ENCODE measurements around the gene TNIK. TPM values are rescaled to one million over a fixed set of nuclear protein-coding genes. Genes with fewer than 3 reads are reported as not detected.

The TNIK gene
- polyA plus RNA-seq, 1 of the 3 experiments (the other 2 are of a cell fraction) = 19.4 TPM

DNA sequence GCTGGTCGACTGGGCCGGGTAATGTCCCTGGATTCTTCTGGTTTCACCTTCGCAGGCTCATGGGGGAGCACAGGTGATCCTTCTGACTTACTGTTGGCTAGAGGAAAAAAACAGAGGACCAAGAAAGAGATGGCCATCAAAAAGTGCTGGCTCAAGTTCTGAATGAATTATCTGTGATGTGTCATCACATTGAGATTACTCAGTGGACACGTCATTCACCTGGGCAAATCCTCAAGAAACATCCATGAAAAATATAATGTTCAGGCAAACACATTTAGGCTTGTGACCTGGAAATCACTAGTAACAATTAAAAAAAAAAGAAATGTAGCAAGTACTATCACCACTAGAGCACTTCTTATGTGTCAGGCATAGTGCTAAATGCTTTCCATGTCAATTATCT, 352.1 kb downstream of the TNIK start:
- Histone ChIP-seq H3K4me2 (no peak overlapping the region), H3F3A (replicated peaks; ENCODE audit: insufficient read depth) (peaks cover 6% of the 10 kb centered on the region), H3K9me3 (no peaks in the 10 kb centered on the region), H2AFZ (ENCODE audit: low read depth) (no peak overlapping the region), H3K27ac (ENCODE audit: low read depth in 2 of 2, low read length in 1 of 2) (no peak overlapping the region), H4K20me1 (ENCODE audit: insufficient read depth) (no peaks in the 10 kb centered on the region), H3K4me3 (ENCODE audit: low read depth in 2 of 2, low read length in 1 of 2) (no peak overlapping the region), H3K9me2 (no peaks in the 10 kb centered on the region), H3K4me1 (ENCODE audit: control insufficient read depth in 1 of 2, insufficient read depth in 2 of 2, low read depth in 1 of 2, low read length in 1 of 2) (no peaks in the 10 kb centered on the region), H3K36me3 (replicated peaks in 1 of 2; ENCODE audit: control insufficient read depth in 1 of 2, insufficient read depth in 2 of 2, low read length in 1 of 2) (peaks cover 24 to 45% of the 10 kb centered on the region in 2 experiments), H3K27me3 (ENCODE audit: insufficient read depth) (no peaks in the 10 kb centered on the region), H3K9ac (no peak overlapping the region), H3K79me2 (ENCODE audit: insufficient read depth) (no peaks in the 10 kb centered on the region)
- CTCF ChIA-PET = no interaction called here
- TF ChIP-seq ELF1 (IDR thresholded peaks at IDR 0.05) (no peak), RFX5 (IDR thresholded peaks at IDR 0.05; ENCODE audit: low read length) (no peak), TAF1 (IDR thresholded peaks at IDR 0.05; ENCODE audit: borderline replicate concordance, low read depth, low read length) (no peak), FOSL2 (IDR thresholded peaks at IDR 0.05; ENCODE audit: borderline replicate concordance, low read depth) (peak; percentile 33; the same call in 1 of the 2 replicates), NRF1 (IDR thresholded peaks at IDR 0.05; ENCODE audit: low read depth, low read length) (no peak), JUND (IDR thresholded peaks at IDR 0.05) (0 out of 2 replicates have a peak, but pooled peaks have one; percentile 32), POLR2AphosphoS5 (IDR thresholded peaks at IDR 0.05; ENCODE audit: low read depth, low read length) (no peak), EP300 (IDR thresholded peaks at IDR 0.05; ENCODE audit: borderline replicate concordance in 1 of 2, low read depth in 1 of 2, low read length in 1 of 2) (no peak), NFIC (IDR thresholded peaks at IDR 0.05; ENCODE audit: borderline replicate concordance) (peak; percentile 37; the same call in 1 of the 2 replicates), YY1 (IDR thresholded peaks at IDR 0.05; ENCODE audit: low read depth) (no peak)
- TF ChIP-seq, protein P1, sequence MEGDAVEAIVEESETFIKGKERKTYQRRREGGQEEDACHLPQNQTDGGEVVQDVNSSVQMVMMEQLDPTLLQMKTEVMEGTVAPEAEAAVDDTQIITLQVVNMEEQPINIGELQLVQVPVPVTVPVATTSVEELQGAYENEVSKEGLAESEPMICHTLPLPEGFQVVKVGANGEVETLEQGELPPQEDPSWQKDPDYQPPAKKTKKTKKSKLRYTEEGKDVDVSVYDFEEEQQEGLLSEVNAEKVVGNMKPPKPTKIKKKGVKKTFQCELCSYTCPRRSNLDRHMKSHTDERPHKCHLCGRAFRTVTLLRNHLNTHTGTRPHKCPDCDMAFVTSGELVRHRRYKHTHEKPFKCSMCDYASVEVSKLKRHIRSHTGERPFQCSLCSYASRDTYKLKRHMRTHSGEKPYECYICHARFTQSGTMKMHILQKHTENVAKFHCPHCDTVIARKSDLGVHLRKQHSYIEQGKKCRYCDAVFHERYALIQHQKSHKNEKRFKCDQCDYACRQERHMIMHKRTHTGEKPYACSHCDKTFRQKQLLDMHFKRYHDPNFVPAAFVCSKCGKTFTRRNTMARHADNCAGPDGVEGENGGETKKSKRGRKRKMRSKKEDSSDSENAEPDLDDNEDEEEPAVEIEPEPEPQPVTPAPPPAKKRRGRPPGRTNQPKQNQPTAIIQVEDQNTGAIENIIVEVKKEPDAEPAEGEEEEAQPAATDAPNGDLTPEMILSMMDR (IDR thresholded peaks at IDR 0.05) = no peak
- POLR2A ChIA-PET = no interaction called here
- DNase-seq = no peak
- 84% methylated on average over 3 of the region's 4 CpGs for WGBS (ENCODE audit: low lambda C conversion rate)

DNA sequence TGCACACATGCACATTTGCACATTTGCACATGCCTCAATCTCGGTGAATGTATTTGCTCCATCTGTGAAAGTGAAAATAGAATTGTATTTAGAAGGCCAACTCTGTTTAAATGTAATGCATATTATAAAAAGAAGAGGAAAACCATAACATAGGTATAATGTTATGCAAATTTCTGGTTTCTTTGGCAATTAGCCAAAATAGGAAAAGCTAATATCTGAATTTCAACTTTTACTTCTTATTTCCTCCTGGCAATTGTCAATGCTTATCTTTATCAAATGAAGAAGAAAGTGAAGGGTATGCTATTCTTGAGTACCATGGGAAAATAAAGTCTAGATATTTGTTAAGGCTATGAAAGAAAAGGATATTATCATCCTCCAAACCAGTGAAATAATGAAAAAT, 357.0 kb downstream of the TNIK start:
- Histone ChIP-seq H3K4me3 (ENCODE audit: low read depth in 2 of 2, low read length in 1 of 2) (no peak overlapping the region), H3K4me1 (ENCODE audit: control insufficient read depth in 1 of 2, insufficient read depth in 2 of 2, low read depth in 1 of 2, low read length in 1 of 2) (no peaks in the 10 kb centered on the region), H3K9me3 (no peaks in the 10 kb centered on the region), H3K9ac (no peak overlapping the region), H3K9me2 (no peaks in the 10 kb centered on the region), H3K36me3 (replicated peaks in 1 of 2; ENCODE audit: control insufficient read depth in 1 of 2, insufficient read depth in 2 of 2, low read length in 1 of 2) (peaks cover 28 to 45% of the 10 kb centered on the region in 2 experiments), H3K4me2 (no peak overlapping the region), H3K79me2 (ENCODE audit: insufficient read depth) (no peaks in the 10 kb centered on the region), H3F3A (replicated peaks; ENCODE audit: insufficient read depth) (peaks cover 20% of the 10 kb centered on the region), H3K27ac (ENCODE audit: low read depth in 2 of 2, low read length in 1 of 2) (no peak overlapping the region), H3K27me3 (ENCODE audit: insufficient read depth) (no peaks in the 10 kb centered on the region), H2AFZ (ENCODE audit: low read depth) (no peak overlapping the region), H4K20me1 (ENCODE audit: insufficient read depth) (no peaks in the 10 kb centered on the region)
- WGBS (ENCODE audit: low lambda C conversion rate) = 100% methylated on average over 1 of the region's 1 CpG
- CTCF ChIA-PET = no interaction called here
- no peak for TF ChIP-seq GABPA (IDR thresholded peaks at IDR 0.05; ENCODE audit: low read depth)
- TF ChIP-seq RFX5 (IDR thresholded peaks at IDR 0.05; ENCODE audit: low read length) = no peak
- TF ChIP-seq, protein P2, sequence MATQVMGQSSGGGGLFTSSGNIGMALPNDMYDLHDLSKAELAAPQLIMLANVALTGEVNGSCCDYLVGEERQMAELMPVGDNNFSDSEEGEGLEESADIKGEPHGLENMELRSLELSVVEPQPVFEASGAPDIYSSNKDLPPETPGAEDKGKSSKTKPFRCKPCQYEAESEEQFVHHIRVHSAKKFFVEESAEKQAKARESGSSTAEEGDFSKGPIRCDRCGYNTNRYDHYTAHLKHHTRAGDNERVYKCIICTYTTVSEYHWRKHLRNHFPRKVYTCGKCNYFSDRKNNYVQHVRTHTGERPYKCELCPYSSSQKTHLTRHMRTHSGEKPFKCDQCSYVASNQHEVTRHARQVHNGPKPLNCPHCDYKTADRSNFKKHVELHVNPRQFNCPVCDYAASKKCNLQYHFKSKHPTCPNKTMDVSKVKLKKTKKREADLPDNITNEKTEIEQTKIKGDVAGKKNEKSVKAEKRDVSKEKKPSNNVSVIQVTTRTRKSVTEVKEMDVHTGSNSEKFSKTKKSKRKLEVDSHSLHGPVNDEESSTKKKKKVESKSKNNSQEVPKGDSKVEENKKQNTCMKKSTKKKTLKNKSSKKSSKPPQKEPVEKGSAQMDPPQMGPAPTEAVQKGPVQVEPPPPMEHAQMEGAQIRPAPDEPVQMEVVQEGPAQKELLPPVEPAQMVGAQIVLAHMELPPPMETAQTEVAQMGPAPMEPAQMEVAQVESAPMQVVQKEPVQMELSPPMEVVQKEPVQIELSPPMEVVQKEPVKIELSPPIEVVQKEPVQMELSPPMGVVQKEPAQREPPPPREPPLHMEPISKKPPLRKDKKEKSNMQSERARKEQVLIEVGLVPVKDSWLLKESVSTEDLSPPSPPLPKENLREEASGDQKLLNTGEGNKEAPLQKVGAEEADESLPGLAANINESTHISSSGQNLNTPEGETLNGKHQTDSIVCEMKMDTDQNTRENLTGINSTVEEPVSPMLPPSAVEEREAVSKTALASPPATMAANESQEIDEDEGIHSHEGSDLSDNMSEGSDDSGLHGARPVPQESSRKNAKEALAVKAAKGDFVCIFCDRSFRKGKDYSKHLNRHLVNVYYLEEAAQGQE (IDR thresholded peaks at IDR 0.05; ENCODE audit: low read depth, low read length) = no peak
- no peak for TF ChIP-seq TAF1 (IDR thresholded peaks at IDR 0.05; ENCODE audit: borderline replicate concordance, low read depth, low read length)
- no peak for TF ChIP-seq RXRA (IDR thresholded peaks at IDR 0.05; ENCODE audit: borderline replicate concordance, low read depth)
- TF ChIP-seq GATA2 (CRISPR knock-in tag; IDR thresholded peaks at IDR 0.05) = no peak
- TF ChIP-seq POLR2AphosphoS5 (IDR thresholded peaks at IDR 0.05; ENCODE audit: low read depth, low read length) = no peak
- no peak for TF ChIP-seq EP300 (IDR thresholded peaks at IDR 0.05; ENCODE audit: borderline replicate concordance in 1 of 2, low read depth in 1 of 2, low read length in 1 of 2)
- no peak for TF ChIP-seq CHD2 (IDR thresholded peaks at IDR 0.05; ENCODE audit: low read length, partially characterized antibody)
- TF ChIP-seq, protein P3, sequence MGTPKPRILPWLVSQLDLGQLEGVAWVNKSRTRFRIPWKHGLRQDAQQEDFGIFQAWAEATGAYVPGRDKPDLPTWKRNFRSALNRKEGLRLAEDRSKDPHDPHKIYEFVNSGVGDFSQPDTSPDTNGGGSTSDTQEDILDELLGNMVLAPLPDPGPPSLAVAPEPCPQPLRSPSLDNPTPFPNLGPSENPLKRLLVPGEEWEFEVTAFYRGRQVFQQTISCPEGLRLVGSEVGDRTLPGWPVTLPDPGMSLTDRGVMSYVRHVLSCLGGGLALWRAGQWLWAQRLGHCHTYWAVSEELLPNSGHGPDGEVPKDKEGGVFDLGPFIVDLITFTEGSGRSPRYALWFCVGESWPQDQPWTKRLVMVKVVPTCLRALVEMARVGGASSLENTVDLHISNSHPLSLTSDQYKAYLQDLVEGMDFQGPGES (IDR thresholded peaks at IDR 0.05; ENCODE audit: low read depth, low read length) = no peak
- POLR2A ChIA-PET = no interaction called here
- no peak for DNase-seq
